Sigmoid colon (tissue), 4 donors: Measurements from ENCODE around the gene ZNF175.

Experiments
- CTCF ChIP-seq, 4 experiments: fragments of 450-650 bp in 3 of 4; fragments of 200-600 bp in 1 of 4; IDR thresholded peaks; one replicate each; pipeline ENCODE4 v1.5.1; 2016 to 2019; ENCODE audit warnings: antibody characterized with exemption in 4 of 4, mild to moderate bottlenecking in 3 of 4, moderate library complexity in 2 of 4
- EP300 ChIP-seq, 4 donors: sonication (generic); formaldehyde crosslinking; IDR thresholded peaks; one replicate each; pipeline ENCODE4 v1.6.1; 2017; ENCODE audit warnings: antibody characterized with exemption in 4 of 4
- POLR2A ChIP-seq, 2 donors: fragments of 450-650 bp; IDR thresholded peaks; one replicate each; pipeline ENCODE4 v1.6.1; 2016; ENCODE audit warnings: antibody characterized with exemption in 2 of 2, mild to moderate bottlenecking in 2 of 2, moderate library complexity in 2 of 2
- POLR2AphosphoS5 ChIP-seq, 4 donors: sonication (generic); formaldehyde crosslinking; IDR thresholded peaks; one replicate each; pipeline ENCODE4 v1.6.1; 2017; ENCODE audit warnings: antibody characterized with exemption in 4 of 4

- TF ChIP-seq POLR2A (IDR thresholded peaks at IDR 0.05) (no peak), EP300 (IDR thresholded peaks at IDR 0.05) (no peak), CTCF (IDR thresholded peaks at IDR 0.05) (no peak), POLR2AphosphoS5 (IDR thresholded peaks at IDR 0.05) (no peak)
Measured at GRCh38 chr19:51600940-51601580, 30.0 kb downstream of the ZNF175 start.
